Urothelium cell line (cell line): ENCODE measurements around the gene HTATIP2.
A peak's percentile ranks its signal among the peaks of the same experiment; 100 is the strongest.
"Not testable (repeated sequence)": the region's sequence is repeated elsewhere in the genome, so short reads cannot be mapped to it uniquely, and the experiment has no call there.

Experiments
- DNase-seq: peaks from one replicate; pipeline ENCODE4 v3.0.0; 2011; ENCODE audit warnings: low spot score, mixed read lengths
- FAIRE-seq: peaks from 2 replicates; lab custom pipeline; 2011; peaks lifted over from hg19 to GRCh38; lab: Jason Lieb, UNC

Gene HTATIP2

DNA sequence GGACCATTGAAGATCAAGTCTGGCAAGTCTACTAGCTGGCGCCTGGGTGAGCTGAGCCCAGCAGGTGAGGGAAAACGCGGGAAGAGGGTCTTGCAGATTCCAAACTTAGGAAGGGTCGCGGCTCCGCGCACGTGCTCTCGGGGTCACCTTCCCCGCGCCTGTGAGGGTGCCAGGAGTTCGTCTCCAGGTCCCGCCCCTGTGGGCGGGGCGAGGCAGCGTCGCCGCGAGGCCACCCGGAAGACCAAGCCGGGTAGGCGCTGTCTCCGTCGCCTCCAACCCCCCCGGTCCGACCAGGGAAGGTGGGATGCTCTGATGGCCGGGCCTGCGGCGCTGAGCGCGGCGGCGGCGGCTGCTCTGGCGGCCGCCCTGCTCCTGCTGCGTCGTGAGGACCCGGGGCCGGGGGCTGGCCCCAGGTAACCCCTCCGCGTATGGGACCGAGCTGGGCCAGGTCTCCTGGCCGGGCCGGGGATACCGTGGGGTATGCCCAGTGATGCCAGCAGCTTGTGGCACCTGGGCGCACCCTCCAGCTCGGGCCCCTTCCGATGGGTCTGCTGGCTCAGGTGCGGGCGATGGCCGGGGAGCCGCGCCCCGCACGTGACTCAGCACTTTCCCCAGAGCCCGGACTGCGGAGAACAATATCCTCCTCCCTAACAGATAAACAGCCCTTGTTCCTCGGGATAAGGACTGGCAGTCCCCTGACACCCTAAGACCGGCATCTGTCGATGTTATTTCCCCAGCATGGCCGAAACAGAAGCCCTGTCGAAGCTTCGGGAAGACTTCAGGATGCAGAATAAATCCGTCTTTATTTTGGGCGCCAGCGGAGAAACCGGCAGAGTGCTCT, at the start of gene HTATIP2:
TSS of gene HTATIP2 (plus strand) at position 215 of the 841 bp plus-strand sequence. CDS start at position 739, 524 bp downstream.
- no peak for FAIRE-seq
- DNase-seq: peak; percentile 73

DNA sequence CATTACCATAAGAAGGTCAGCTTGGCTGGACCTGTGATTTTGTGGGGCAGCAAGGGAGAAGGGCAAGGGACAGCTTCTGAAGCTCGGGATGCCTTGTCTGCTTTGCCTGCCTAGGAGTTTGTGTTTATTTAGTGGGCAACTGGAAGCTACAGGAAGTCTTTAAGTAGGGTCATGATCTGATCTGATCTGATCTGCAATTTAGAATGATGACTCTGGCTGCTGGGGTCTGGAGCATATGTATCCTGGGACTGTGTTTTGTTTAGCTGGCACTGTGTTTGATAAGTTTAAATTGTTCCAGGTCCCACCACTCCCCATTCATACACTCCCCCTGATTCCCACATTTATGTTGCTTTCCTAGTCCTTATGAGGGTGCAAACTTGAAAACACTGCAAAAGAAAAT, 47.7 kb upstream of the HTATIP2 start:
- DNase-seq: no peak
- FAIRE-seq: no peak

DNA sequence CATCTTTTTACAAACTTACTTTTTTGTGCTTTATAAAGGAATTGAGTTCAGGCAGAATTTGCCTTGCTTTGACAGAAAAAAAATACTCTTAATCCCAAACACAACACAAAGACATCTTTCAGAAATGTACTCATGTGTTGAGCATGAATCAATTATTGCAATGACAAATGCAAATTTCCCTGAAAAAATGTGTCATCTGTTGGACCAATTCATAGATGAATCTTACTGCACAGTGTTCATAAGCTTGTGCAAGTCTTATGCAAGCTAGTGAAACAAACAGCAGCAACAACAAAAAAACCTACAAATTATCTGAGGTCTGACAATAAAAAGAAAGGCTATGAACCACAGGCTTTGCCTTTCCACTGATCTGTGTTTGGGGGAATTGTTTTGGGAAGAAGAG, 42.3 kb upstream of the HTATIP2 start:
- FAIRE-seq (no peak), DNase-seq (no peak)

DNA sequence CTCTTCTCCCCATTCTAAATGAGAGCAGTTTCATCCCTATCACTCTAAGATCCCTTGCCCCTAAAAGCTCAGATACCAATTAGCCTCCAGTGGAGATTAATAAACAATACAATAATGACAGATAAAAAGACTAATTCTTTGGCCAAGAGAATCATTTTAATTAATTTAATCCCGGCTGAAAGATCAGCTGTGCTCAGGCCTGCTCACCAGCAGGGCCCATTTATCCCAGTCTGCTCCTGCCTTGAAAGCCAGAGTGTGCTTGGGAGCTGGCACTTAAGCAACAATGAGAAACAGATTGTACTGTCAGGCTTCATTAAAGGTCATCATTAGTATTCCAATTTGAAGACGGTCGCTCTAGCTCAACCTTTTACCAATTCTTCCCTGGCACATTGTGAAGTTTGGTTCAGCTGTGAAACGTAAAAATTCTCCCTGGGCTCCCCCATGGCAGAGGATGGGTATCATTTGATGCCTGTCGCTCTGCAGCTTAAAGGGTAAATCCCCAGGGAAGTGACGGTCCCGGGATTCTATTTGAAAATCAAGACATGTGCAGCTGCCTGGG, 36.1 kb upstream of the HTATIP2 start:
- no peak for FAIRE-seq
- no peak for DNase-seq

DNA sequence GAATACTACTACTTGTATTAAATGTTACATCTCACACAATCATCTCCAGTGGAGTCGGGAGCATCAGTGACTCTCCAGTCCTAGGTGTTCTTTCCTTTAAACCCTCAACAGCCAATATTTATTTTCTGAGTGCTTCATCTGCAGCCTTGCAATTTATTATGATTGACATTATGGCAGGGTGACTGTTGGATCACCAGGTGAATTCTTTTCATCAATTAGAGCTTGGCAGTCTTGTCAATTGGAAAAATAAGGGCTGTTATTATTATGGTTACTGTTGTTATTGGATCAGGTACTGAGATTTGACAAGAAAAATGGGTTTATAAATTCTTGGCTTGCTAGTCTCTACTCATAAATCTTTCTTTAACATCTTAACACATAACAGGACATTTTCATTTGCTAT, 27.5 kb upstream of the HTATIP2 start:
- FAIRE-seq: no peak

DNA sequence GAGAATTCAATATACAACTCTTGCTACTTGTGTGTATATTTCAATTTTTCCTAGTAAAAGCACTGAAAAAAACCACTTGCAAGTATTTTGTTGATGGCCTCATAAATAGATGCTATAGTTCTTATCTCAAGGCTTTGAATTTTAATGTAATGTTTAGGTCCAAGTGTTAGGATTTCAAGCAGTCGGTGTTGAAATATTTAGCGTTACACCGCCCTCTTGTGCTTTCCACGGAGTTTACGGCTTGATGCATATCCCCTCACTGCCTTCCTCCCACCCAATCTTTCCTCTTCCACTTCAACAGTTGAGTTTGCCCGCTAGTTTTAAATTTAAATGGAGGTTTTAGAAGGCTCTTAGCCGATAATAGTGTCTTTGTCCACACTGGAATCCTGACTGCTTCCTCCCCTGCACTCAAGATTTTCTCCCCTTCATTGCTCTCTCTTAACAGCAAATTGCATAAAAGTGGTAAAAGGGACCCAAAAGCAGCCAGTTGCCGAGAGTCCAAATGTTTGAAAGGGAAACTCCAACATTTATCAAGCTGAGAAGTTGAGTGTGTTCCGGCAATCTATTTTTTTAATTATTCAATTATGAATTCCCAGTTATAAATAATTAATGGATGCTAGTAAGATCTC, 25.9 kb upstream of the HTATIP2 start:
- no peak for FAIRE-seq
- DNase-seq: peak; percentile 42

More for the DNA sequence above, 27.5 kb upstream of the HTATIP2 start:
- no peak for DNase-seq

DNA sequence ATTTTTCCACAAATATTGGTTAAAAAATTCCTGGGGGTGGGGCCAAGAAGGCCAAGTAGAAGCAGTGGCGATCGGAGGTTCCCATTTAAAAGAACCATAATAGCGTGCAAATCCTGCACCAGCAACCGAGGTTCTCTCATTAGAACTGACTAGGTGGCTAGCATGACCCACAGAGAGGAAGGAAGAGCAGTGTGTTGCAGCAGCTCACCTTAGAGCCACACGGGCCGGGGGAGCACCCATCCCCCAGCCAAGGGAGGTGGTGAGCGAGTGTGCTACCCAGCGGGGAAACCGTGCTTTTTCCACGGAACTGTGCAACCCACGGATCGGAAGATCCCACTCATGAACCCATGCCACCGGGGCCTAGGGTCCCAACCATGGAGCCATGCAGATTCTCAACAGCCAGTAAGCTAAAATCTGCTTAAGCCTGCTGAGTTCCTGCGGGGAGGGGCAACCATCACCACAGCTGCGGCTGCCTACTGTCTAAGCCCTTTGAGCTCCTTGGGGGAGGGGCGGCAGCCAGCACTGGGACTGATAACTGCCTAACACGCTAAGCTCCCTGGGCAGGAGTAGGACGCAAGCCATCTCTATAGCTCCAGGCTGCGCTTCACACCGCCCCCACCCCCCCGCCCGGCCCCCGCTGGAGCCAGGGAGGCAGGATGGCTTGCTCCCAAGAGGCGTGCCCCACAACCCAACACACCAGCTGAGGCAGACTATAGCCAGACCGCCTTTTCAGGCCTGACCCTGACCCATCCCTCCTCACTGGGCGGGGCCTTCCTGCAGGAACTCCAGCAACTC, 21.0 kb upstream of the HTATIP2 start:
- FAIRE-seq (peak; percentile 13), DNase-seq (no peak)

DNA sequence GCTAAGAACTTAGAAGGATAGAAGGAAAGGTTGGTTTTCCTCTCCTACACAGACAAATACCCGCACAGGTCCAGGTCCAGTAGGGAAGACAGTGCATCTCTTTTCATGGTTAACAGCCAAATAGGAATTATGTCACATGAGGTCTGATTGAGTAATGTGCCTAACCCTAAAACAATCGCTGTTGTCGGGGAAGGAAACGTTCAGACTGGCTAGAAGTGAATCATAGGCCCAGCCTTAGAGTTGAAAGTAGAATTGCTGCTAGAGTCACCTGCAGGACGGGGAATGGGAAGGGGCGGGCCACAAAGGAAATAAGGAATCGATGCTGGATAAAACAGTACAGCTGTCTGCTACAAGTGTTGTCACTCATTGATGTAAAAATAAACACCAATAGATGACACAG, 12.4 kb upstream of the HTATIP2 start:
- FAIRE-seq (no peak), DNase-seq (no peak)

DNA sequence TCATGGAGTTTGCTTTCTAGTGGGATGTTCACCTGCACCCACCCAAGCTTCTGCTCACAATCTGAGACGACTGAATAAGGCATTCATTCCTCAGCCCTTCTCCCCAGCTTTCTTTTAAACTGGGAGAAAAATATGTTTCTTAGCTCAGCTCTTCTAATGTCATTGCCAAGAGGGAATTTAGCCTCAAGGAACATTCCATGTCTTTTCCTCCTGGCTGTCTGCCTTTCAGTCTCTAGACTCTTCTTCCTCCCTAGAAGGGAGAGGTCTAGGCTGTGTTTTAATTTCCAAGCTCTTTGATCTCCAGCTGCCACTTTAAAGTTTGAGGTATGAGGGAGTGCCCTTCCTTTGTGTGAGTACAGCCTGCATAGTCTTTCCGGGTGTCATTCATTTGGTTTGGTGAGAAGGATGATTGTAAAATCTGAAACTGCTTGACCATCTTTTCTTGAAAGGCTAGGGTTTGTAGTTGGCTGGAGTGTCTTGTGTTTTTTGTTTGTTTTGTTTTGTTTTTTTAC, 11.7 kb upstream of the HTATIP2 start:
- DNase-seq (no peak), FAIRE-seq (no peak)

DNA sequence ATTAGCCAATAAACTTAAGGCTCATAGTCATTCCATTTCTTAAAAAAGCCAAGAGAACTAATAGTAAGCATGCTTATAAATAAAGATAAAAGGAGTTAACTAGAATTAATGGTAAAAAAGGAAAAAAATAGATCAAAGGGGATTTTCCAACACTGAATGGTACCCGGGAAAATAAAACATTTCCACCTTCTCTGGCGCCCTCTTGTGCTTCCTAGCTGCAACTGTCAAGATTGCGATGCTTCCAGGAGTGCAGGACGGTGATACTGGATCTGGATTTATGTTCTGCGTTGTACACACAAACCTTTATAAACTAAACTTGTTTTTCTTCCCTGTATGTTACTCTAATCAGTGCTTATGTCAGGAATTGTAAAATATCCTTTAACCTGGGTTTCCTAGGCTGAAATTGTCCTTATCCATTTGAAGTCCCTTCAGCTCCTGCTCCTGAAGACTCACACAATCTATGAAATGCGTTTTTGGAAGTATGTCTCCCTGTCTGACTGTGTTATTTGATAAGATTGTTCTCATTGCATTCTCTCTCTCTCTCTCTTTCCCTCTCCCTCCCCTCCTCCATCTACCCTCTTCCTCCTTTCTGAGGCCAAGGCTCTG, 9.6 kb upstream of the HTATIP2 start:
- DNase-seq (peak; percentile 54), FAIRE-seq (no peak)

DNA sequence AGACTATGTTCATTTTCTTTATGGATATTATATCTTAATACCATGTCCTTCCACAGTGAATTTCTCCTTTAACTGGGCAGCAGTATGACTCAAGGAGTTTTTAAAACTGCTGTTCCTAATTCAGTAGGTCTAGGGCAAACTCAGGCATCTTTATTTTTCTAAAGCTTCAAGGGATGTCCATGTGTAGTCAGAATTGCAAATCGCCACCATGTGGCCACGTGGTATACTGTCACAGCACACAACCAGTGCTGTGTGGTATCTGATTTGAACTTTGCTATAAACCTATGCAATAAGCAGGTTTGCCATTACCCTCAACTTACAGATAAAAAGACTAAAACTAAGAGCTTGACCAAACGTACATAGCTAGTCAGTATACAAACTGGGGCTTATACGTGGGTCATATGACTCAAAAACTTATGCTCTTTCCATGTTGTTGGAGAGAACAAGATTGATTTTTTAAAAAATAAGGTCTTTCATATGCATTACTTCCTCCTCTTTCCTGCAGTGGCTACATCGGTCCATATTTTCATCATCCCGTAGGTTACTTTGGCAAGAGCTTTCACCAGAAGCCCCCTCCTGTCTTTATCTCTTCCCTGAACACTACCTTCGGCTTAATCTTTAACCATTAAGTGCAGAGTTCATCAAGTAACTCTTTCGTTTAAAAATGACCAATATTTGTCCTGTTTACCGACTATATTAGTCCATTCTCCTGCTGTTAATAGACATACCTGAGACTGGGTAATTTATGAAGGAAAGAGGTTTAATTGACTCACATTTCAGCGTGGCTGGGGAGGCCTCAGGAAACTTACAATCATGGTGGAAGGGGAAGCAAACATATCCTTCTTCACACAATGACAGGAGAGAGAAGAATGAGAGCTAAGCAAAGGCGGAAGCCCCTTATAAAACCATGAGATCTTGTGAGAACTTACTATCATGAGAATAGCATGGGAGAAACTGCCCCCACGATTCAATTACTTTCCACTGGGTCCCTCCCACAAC, 8.0 kb upstream of the HTATIP2 start:
- FAIRE-seq (peak; percentile 82), DNase-seq (peak; percentile 41)

DNA sequence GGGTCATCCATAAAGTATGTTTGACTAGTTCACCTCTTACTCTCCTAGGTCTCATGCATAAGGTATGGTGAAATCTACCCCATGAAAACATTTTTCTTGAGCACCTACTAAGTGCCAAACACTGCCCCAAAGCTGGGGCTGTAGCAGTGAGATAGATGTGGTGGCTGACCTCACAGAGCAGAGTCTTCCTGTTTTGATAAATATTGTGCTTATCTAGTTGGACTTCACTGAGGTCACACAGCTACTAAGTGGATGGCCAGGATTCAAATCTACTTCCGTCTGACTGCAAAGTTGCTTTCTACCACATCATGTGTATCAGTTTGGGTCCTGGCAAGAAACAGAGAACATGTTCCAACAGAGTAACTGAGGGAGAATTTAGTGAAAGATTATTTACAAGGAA, 6.4 kb upstream of the HTATIP2 start:
- no peak for FAIRE-seq
- no peak for DNase-seq

DNA sequence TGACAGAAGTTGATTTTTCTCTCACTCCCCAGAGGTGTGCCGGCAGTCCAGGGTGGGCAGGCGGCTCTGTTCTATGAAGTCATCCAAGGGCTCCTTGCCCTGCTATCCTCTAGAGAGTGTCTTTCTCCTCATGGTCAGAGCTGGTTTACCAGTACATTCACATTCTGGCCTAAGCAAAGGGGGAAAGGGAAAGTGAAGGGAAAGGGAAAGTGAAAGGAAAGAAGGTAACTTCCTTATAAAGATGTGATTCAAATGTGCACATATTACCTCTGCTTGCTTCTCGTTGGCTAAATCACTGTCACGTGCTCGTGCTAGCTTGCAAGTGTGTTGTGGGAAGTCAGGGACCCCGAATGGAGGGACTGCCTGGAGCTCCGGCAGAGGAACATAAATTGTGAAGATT, 2.9 kb upstream of the HTATIP2 start:
- DNase-seq (no peak), FAIRE-seq (no peak)

DNA sequence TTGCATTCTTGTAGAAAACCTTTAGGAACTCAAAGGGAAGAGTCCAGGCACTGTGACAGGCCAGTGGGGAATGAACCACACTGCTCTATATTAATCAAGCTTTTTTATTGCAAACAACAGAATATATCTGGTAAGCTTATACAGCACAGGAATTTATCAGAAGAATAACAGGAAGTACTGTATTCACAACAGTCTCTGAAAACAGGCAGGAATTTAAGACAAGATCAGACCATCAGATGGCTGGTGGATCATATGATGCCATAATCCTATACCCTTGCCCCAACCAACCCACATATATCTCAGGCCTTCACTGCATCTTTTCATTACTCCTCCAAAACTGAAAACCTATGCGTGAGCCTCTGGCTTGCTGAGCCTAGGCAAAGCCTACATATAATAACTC, 1.0 kb upstream of the HTATIP2 start:
- FAIRE-seq (no peak), DNase-seq (no peak)

DNA sequence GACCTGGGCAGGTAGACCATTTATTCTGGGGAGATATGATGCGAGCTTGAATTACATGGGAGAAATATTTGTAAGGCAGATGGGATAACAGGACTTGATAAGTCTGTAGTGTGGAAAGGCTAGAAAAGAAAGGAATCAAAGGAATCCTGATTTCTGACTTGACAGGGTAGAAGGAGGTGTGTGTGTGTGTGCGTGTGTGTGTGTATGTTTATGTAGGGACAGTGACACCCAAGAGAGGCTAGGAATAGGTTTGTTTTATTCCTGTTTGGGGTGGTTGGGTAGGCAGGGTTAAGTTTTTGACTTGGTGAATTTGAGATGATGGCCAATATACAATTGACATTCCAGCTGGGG, 390 bp upstream of the HTATIP2 start:
- DNase-seq (no peak), FAIRE-seq (no peak)

DNA sequence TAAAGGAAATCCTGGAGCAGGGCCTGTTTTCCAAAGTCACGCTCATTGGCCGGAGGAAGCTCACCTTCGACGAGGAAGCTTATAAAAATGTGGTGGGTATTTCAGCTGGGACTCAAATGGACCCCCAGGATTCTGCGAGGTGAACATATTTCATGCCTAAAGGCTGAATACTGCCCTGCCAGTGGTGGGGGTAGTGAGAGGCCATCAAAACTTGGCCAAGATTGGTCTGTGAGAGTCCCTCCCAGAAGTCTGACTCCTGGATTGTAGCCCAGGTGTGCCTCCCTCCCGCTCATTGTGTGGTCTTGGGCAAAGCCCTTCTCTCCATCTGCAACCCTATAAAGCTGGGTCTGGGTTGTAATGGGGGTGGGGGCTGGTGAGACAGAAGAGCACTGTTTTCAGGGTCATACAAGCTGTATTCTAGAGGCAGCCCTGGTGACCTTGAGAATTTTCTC, 853 bp downstream of the HTATIP2 start:
- no peak for FAIRE-seq
- peak; percentile 37 for DNase-seq

DNA sequence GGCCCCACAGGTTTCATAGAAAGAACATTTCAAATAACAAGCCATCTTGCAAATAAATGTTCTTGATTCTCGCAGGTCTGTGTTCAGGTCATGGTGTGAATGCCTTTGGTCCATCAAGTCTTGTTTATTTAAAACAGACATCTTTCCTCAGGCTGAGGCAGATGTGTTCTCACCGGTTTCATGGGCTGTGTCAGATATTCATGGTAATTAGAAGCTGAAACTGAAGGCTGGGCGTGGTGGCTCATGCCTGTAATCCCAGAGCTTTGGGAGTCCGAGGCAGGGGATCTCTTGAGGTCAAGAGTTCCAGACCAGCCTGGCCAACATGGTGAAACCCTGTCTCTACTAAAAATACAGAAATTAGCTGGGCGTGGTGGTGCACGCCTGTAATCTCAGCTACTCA, 2.0 kb downstream of the HTATIP2 start:
- DNase-seq, FAIRE-seq: not testable (repeated sequence)

DNA sequence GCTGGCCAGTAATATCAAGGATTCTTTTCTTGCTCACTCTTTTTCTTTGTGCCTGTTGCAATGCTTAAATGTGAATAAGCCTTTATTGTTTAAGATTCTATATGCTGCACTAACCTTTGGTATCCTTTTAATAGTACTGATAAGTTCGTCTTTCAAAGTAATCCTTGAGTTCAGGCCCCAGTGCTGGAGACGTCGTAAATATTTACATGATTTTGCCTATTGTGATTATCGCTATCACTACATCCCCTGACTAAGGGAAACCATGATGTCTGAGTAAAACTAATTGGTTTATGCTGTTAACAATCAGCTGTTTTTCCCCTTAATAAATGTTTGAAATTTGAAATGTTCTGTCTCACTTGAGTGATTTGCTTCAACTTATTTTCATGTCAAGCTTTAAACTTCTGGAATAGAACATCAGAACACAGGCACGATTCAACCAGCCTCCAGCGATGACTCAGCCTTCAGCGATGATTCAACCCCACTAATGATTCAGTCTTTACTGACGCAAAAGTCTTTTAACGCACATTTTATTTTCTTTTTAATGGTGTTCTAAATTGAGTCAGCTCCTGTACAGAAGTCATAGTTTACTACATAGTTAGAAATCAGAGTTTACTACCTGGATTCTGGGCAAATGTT, 3.9 kb downstream of the HTATIP2 start:
- peak; percentile 78 for DNase-seq
- no peak for FAIRE-seq

DNA sequence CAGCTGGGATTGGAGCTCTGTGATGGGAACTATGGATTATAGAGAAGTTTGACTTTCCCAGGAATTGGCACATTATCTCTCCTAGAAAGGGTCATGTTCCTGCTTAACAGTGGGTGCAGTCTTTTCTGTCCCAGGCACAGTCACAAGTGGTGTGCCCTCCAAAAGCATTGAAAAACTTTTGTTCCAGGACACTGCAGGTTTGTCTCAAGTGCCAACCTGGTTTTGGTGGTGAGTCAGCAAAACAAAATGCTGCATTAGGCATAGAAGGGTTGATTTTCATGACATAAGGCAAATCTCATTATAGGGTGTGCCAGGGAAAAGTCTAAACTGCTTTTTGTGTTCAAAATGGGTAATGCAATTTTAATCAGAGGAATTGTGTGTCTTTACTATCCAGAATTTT, 4.9 kb downstream of the HTATIP2 start:
- FAIRE-seq (no peak), DNase-seq (peak; percentile 37)
